ENCODE data around the gene ATOH8.

The ATOH8 gene

DNA sequence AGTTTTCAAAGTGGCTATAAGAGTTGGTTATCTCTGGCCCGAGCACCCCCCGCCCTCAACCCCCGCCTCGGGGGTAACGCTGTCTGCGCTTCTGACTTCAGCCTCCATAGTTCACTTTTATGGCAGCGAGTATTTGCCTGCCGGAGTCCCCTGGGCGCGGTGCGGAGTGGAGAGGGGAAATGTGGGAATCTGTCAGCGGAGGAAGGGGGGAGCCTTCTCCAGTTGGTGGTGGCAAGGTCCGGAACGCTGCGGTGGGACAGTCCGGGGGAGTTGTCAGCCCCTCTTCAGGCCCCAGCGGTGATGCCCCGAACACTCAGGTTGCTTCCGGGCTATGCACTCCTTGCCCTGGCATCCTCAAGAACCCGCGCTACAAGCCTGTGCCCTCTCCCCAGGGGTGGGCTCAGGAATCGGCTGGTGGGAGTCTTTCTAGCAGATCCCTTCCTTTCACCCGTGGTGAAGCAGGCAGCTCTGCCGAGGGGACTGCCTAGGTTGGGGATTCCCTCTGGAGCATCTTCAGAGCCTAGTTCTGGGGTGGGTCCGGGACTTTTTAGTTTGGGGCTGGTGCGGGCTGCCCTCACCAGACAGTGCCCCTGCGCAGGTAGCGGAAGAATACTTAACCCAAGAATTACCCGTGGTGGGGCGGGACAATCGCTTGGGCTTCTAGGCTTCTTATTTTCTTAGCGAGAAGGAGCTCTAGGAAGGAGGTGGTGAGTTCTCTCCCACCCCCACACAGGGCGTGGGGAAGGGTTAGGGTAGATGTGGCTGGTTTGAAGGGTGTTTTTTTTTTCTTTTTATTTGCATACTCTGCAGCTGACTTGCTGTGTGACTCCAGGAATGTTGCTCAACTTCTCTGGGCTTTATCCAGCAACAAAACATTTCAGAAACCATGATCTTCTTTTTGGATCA is 1.6 kb downstream of the ATOH8 start:
- DNase-seq, result no peak

DNA sequence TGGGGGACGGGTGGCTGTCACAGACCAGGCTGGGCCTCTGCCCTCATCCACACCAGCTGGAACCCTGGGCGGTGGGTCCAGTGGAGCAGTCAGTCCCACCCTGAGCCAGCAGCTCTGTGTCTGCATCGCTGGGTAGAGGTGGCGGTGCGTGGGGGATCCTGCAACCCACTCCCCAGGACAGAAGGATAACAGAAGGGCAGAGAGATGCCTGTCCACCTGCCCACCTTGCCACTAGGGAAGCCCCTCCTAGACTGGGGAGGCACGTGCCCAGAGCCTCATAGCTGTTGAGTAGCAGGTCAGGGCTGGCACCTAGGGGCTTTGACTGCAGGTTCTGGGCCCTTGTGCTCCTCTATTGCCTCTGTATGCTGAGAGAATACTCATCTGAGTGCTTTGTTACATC is 2.4 kb downstream of the ATOH8 start:
- DNase-seq, result no peak

DNA sequence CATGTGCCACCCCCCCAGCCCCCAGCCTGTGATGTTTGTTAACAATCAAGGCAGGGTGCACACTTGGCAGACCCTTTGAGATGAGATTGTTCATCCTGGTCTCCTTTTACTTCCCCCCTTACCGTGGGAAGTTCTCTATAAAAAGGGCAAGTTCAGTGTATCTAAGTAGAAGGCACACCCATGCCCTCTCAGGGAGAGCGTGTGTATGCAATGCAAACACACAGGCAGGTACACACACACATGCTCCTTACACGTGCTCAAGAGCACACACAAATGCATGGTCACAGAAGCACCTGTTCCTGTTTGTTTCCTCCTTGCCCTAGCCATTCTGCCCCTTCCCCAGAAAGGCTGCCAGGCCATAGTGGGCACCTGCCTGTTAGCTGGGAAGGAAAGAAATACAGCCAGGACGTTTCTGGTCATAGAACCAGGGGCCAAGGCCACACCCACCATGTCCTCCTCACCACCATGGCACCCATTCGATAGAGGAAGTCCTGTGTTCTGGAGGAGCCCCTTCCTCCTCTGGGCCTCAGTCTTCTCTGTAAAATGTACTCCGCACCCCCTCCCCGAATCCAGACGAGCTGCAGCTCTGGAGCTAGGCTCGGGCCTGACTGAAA is 3.1 kb downstream of the ATOH8 start:
- peak; percentile 25 for DNase-seq

DNA sequence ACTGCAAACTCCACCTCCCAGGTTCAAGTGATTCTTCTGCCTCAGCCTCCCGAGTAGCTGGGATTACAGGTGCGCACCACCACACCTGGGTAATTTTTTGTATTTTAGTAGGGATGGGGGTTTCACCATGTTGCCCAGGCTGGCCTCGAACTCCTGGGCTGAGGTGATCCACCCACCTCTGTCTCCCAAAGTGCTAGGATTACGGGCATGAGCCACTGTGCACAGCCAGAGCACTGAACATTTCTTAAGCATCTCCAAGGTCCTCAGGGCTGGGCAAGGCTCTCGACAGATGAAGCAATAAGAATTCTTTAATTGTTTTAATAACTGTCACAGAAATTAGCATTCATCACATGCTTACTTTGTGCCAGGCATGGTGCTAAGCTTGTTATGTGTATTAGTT is 4.1 kb downstream of the ATOH8 start:
- no peak for DNase-seq

DNA sequence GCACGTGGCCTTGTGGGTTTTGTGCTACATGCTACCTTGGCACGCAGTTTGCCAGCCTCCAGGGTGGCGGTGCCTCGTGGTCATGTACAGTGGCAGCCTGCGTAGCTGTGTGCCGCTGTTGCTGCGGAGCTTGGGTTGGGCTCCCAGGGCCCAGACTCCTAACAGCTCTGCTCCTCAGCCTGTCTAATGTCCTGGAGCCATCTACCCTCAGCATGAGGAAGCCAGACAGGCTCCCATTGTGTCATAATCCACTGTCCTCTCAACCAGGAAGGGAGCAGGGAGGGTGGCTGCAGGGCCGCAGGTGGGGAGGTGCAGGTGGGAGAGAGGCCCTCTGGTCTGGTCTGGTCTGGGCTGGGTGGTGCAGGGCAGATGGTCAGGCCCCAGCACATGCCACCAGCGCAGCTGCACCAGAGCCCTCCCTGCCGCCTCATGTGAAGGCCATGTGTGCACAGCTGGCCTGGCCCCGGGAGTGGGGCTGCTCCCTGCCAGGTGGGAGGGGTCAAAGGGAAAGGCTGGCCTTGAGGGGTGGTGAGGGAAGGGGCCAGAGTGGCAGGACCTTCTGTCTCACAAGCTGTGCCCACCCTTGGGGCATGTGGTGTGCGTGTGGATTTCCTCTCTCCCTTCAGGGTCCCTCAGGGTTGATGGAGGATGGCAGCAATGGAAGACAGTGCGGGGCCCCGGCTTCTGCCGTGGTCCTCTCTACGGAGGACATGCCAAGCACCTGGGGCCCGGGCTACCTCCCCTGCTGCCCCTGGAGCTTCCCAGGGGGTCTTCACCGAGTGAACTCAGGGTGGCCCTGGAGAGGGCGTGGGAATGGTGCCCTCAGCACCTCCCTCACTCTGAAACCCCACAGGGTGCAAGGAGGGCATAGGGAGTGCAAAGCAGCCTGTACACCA is 4.8 kb downstream of the ATOH8 start:
- DNase-seq, result no peak

DNA sequence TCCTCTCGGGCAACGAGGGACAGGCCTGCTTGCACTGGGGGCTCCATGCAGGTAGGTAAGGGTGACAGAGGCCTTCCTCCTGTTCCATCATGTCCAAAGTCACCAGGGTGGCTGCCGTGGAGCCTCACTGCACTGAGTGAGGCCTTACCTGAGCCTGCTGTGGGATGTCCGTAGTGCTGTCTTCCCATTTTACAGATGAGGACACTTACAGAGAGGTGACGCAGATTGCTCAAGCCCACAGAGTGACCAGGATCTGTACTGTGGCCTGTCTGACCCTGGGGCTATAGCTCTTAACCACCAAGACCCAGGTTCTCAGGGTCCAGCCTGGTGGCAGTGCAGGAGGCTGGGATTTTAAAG is 5.4 kb downstream of the ATOH8 start:
- DNase-seq, result no peak

DNA sequence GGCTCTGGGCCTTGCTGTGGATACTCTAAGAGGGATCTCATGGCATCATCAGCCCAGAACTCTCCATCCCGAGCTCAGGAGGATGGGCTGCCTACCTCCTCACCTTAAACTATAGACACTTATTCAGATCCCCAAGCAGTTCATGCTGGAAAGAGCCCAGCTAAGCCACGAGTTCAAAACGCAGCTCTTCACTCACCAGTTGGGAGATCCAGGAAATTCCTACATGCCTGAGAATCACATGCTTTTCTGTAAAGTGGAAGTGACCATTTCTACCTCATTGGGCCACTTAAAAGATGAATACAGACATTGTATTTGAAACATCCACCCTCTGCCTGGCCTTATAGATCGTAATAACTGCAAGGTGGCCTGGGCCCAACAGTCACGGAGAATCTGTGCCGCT is 6.6 kb downstream of the ATOH8 start:
- DNase-seq, result no peak

DNA sequence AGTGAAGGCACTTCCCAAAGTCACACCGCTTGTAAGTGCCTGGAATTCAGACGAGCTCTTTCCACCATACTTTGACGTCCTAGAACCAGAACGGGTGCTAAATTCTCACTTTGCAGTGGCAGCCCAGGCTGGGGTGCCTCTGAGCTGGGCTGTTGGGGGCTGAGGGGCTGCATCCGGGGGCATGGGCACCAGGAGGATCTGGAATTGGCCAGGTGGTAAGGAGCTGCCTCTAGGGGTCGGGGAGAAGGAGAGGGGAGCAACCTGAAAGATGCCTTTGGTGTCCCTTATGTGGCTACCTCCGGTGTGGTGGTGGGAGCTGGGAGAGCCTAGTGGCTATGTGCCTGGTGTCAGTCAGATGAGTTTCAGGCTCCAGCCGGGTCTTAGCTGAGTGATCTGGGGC is 7.1 kb downstream of the ATOH8 start:
- DNase-seq, result no peak

DNA sequence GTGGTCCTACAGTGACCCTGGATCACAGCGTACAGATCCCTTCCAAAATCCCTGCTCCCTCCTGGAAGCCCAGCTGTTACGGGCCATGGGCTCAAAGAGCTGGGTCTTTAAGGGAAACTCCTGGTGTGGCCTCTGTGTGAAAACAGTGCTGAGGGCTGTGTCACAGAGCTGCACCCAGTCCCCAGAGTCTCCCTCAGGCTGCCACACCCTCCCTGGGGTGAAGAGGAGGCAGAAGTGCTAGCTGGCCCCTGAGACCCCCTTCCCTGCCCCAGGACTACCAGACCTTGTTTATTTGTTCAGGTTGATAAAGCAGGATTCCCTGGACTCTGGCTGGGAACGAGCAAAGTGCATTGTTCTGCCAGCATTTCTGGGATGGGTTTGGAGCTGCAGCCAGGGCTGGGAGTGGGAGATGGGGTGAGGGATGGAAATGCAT is 7.7 kb downstream of the ATOH8 start:
- DNase-seq, result no peak

DNA sequence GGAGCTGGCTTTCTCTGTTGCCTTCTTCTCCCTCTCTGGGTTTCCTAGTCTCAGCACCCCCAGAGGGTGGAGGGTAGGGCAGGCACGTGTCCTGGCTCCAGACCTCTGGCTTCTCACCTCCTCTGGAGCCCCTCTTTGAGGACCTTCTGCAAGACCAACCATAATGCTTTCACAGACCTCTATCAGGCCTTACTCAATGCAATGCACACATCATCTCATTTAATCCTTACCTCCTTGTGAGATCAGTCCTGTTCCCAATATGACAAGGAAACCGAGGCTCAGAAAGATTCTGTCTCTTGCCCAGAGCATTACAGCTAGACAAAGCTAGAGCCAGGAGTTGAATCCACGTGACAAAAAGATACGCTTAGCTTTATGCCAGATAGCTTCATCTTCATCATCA is 8.2 kb downstream of the ATOH8 start:
- no peak for DNase-seq

DNA sequence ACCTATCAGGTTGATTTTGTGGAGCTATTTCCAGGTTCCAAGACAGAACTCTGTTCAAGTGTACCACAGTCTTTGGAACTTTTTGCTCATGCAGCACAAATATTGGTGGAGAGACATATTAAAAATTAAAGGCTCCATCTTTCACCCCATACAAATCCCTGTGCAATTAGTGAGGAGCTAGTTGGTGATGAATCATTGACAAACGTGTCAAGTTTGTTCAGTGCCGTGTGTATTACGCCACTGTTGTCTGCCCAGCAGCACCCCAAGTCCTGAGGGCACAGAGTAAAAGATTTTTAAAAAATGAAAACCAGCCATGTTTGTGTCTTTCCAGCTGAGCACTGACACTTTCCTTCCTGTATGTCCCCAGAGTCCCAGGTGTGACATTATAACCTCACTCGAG is 9.3 kb downstream of the ATOH8 start:
- DNase-seq, result no peak

DNA sequence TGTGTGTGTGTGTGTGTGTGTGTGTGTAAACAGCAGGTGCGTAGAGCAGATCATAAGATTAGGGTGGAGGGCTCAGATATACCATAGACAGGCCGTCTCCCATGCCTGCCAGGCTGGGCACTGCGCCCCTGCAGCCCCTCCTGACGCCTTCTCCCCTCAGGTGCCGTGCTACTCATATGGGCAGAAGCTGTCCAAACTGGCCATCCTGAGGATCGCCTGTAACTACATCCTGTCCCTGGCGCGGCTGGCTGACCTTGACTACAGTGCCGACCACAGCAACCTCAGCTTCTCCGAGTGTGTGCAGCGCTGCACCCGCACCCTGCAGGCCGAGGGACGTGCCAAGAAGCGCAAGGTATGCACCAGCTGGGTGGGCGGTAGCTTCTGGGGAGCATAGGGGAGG is 10.0 kb downstream of the ATOH8 start:
- no peak for DNase-seq

DNA sequence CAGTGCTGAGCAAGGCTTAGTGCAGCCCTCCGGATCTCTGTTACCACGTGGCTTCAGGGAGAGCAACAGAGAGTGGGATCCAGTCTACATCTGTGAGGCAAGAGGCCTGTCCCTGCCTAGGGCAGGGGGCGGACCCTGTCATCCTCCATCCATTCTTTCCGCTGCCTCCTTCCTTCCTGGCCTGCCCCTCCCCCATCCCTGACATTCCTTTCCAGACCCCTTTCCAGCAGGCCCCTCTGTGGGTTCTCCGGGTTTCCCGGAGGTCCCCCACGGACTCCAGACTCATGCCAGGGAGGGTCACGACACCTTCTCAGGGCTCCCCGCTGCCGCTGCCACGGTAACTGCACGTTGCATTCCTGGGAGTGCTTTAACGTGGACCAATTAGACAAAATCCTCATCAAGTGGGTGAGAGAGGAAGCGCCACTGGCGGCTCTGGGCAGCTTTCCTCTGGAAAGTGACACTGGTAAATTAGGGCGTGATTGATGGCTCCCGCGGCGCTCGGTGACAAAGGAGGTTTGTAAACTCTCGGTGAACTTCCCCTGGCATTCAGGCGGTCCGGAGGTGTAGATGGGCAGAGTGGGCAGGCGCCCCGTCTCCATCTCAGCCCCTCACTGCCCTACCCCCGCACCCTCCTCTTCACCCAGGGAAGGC is 11.4 kb downstream of the ATOH8 start:
- peak; percentile 62 for DNase-seq

DNA sequence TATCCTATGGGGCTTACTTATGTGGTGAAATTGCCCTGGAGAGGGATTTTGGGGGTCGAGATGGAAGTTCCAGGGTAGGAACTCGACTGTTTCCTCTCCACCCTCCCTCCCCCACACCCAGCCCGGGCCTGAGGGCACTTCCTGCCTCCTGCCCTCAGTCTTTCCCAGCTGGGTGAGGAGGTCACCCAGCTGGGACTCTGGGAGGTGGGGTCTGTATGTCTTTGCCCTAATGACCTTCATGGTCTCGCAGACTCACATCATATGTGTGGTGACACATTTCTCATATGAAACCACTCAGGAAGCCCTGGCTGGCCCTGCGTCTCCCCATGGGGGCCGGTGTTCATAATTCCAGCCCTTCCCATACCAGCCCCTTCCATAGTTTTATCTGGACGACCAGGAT is 12.4 kb downstream of the ATOH8 start:
- no peak for DNase-seq

DNA sequence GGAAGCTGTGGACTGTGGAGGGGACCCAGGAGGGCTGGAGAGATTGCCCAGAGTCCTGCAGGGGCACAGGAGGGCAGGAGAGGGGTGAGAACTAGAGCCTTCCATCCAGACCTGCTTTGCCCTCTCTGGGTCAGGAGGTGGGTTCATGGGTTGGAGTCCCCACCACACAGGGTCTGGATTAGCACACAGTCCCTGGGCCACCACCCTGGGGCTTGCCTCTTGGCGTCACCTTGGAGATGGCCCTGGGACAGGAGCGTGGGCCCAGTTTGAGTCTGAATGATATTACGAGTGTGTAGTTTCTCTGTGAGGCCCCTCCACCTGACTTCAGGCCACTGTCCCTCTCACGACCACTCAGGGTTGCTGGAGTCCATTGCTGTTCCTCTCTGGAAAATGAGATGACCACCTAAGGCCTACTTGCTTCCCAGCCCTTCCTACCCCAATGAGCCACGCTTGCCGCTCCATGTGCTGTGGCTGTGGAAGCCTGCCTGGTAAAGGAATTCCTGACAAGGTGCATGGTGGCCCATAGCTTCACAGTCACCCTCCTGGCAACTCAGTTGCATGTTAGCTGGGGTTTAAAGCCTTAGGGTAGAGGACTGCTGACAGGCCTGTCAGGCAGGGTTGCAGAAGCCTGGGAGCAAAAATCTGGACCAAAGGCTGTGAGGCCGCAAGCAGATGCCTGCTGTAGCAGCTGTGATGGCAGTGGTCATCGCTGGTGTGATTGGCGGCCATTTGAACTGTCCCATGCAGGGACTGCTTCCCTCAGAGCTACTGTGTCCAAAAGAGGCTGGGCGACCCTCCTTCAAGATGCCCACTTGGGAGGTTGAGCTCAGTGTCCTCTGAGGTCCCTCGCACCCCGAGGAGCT is 14.2 kb downstream of the ATOH8 start:
- DNase-seq, result no peak

DNA sequence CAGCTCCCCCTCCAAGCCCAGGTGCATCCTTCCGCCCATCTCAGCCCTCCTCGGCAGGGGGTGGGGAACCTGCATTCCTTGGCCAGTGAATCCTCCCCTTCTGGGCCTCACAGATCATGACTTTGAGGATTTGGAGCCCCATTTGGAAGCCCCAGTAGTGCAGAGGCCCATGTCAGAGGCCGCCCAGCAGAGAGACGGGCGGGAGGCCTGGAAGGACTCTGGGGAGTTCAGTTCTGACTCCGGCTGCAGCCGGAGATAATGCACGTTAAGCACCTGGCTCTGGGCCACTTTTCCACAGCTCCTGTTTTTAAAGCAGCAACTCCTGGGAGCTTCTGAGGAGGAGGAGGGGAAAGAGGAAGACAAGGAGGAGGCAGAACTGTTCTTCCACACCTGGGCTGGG is 14.9 kb downstream of the ATOH8 start:
- no peak for DNase-seq

DNA sequence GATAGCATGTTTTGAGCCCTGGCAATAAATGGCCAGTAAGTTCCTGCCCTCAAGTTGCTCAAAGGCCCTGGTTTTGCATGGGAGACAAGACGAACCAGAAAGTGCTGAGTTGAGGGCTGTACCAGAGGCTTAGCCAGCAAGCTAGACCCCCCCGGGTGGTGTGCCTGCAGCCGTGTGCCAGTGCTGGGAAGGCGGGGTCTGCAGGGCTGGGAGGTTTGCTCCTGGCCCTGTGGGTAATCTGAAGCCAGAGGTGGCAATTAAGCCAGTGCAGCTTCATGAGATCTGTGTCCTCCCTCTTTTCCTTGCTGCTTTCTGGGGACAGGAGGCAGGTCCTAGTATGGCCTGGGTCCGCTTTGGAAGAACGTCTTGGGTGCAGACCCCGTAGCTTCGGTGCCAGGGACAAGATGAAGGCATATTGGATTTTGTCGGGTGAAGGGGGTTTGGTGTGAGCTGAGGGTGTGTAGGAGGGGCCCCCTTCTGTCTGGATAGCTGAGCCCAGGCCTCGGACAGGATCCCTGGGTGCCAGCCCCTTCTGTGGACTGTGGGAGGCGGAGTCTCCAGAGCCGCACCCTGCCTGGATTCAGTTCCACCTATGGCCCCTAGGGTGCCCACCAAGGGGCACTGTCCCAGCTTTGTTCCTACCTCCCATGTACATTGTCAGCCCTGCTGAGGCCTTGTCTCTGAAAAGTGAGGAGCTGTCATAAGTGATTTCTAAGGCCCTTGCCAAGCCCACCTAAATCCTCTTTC is 15.6 kb downstream of the ATOH8 start:
- no peak for DNase-seq

DNA sequence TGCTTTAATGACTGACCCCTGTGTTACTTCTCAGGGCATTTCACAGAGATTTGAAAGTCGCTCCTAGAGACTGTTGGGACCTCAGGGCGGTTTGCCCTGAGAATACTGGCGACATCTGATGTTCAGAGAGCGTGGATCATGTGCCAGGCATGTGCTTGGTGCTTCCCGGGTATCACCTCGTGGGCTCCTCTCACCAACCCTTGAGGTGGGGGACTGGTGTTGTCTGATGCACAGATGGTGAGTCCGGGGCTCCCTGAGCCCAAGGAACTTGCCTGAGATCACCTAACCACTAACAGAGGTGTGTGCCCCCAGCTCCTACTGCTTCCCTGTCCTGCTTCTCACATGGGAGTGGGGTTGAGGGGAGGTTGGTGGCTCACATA is 16.2 kb downstream of the ATOH8 start:
- no peak for DNase-seq

DNA sequence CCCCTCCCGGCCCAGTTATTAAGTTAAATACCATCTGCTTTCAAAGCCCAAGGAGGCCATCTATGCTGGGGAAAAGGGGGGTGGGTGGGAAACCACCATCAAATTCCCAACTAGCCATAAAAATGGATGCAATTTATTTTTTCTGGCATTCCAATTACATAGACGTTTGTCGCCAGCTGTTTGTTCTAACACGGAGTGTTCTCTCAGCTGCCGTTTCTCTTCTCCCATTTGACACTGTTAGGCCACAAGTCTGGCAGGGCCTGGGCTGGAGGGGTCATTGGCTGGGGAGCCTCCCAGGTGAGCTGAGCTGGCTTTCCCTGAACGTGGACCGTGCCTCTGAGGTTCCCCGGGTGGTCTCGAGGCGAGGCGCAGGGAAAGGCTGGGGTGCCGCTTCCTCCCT is 16.6 kb downstream of the ATOH8 start:
- no peak for DNase-seq

DNA sequence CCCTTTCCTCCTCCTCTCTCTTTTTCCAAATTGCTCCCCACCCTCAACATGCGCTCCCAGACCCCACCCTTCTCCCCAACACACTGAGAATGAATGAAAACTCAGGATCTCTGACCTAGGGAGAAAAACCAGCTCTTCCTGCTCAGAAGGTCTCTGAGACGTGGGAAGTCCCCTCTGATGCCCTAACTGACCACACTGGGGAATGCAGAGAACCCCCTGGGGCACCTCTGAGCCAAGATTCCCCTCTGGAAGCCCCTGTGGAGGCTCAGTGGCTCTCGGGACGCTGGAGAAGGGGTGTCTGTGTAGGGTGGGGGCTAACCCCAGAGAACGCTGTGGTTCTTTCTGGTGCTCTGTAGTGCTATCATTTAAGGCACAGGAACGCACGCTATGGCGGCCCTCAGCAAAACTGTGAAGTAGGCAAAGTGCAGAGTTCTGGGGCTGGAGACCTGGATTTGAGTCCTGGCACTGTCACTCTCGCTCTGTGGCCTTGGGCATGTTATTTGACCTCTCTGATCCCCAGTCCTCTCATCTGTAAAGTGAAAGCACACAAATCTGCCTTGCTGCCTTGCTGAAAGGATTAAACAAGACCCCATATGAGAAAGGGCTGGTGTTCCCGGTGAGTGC is 17.1 kb downstream of the ATOH8 start:
- DNase-seq, result no peak

DNA sequence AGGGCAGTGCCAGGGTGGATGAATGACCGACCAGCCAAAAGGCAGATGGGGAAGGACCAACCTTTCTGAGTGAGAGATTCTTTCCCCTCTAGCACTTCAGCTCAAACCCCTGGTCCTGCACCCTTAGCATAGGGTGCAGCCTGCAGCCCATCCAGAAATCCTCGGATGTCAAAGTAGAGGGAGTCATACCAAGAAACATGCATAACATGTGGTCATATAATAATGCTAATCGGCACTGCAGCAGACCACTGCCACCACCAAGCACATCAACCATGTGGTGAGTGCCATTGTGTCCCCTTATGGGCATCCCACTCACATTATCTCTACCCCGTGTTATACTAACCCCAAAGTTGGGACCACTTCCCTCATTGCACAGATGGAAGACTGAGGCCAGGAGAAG is 17.7 kb downstream of the ATOH8 start:
- no peak for DNase-seq

Measured in NCI-H748 treated with DMSO at 0.1 percent for 48 hours (cell line).